IMR-90 (cell line): ENCODE results near the gene ING5. TPM values are rescaled to one million over a fixed set of nuclear protein-coding genes. Genes with fewer than 3 reads are reported as not detected.

Experiments used
- ATAC-seq: fragments of 200-7000 bp; cut with Tn5 transposase; 2 replicates; pipeline ENCODE4 v1.9.1; 2020; ENCODE audit warnings: low read depth, mild to moderate bottlenecking, moderate library complexity
- BruUV-seq: library from RNA; stranded (reverse); fragments of 400-500 nt; replicated peaks from 2 replicates; lab custom pipeline; 2021; lab: Mats Ljungman, UMichigan
- CTCF ChIA-PET: fragments of 300-600 bp; formaldehyde crosslinking; extraction: SDS; loops from one replicate; lab custom pipeline; 2021; ENCODE audit warnings: antibody characterized with exemption; lab: Yijun Ruan, JAX
- POLR2A ChIA-PET: fragments of 300-600 bp; sonication (Branson Sonifier 250); formaldehyde crosslinking; loops from one replicate; lab custom pipeline; 2022; ENCODE audit warnings: antibody characterized with exemption; ENCODE audit not compliant: unreplicated experiment; lab: Charles Lee
- DNase-seq: peaks from one replicate; pipeline ENCODE4 v3.0.0; 2013
- H2AFZ ChIP-seq: replicated peaks from 2 replicates; pipeline ENCODE3; 2013; ENCODE audit warnings: low read length, mild to moderate bottlenecking; ENCODE audit not compliant: poor library complexity
- H2AK5ac ChIP-seq: 2 replicates; pipeline ENCODE4 v1.6.1; 2013; ENCODE audit warnings: low read depth, low read length, inconsistent platforms
- H2AK9ac ChIP-seq: replicated peaks from 2 replicates; pipeline ENCODE3; 2013; ENCODE audit warnings: mild to moderate bottlenecking, low read depth, low read length, moderate library complexity; ENCODE audit not compliant: poor library complexity
- H2BK120ac ChIP-seq: 2 replicates; pipeline ENCODE4 v1.6.1; 2013; ENCODE audit warnings: low read depth, low read length, inconsistent platforms
- H2BK15ac ChIP-seq: 3 replicates; pipeline ENCODE4 v1.6.1; 2013; ENCODE audit warnings: low read depth, low read length, inconsistent platforms
- H2BK20ac ChIP-seq: 2 replicates; pipeline ENCODE4 v1.6.1; 2013; ENCODE audit warnings: low read depth, mild to moderate bottlenecking, inconsistent platforms, low read length, moderate library complexity
- H2BK5ac ChIP-seq: 2 replicates; pipeline ENCODE4 v1.6.1; 2013; ENCODE audit warnings: mild to moderate bottlenecking, low read depth, low read length, inconsistent platforms; ENCODE audit not compliant: poor library complexity, severe bottlenecking
- H3K14ac ChIP-seq: replicated peaks from 2 replicates; pipeline ENCODE4 v1.6.1; 2013; ENCODE audit warnings: low read depth, low read length, inconsistent platforms
- H3K18ac ChIP-seq: 2 replicates; pipeline ENCODE4 v1.6.1; 2013; ENCODE audit warnings: low read depth, low read length, control low read depth
- H3K23ac ChIP-seq: 2 replicates; pipeline ENCODE4 v1.6.1; 2013; ENCODE audit warnings: low read depth, low read length, inconsistent platforms
- H3K27ac ChIP-seq: 2 replicates; pipeline ENCODE4 v1.5.1; 2013; ENCODE audit warnings: mild to moderate bottlenecking, control low read depth, low read length; ENCODE audit not compliant: insufficient read depth
- H3K27me3 ChIP-seq: 2 replicates; pipeline ENCODE4 v1.6.1; 2013; ENCODE audit warnings: low read length; ENCODE audit not compliant: control insufficient read depth, insufficient read depth
- H3K36me3 ChIP-seq: 2 replicates; pipeline ENCODE4 v1.6.1; 2013; ENCODE audit warnings: low read length, mixed read lengths; ENCODE audit not compliant: control insufficient read depth, insufficient read depth
- H3K4ac ChIP-seq: 2 replicates; pipeline ENCODE4 v1.6.1; 2013; ENCODE audit warnings: low read depth, low read length, inconsistent platforms
- H3K4me1 ChIP-seq: 2 replicates; pipeline ENCODE4 v1.6.1; 2013; ENCODE audit warnings: low read length, mixed read lengths; ENCODE audit not compliant: control insufficient read depth, insufficient read depth
- H3K4me2 ChIP-seq: 2 replicates; pipeline ENCODE4 v1.6.1; 2013; ENCODE audit warnings: low read depth, mild to moderate bottlenecking, control low read depth, low read length, moderate library complexity
- H3K4me3 ChIP-seq: 2 replicates; pipeline ENCODE4 v1.5.1; 2013; ENCODE audit warnings: low read depth, mild to moderate bottlenecking, control low read depth, low read length, moderate library complexity; ENCODE audit not compliant: insufficient read depth
- H3K56ac ChIP-seq: 2 replicates; pipeline ENCODE4 v1.6.1; 2013; ENCODE audit warnings: low read length, inconsistent platforms; ENCODE audit not compliant: insufficient read depth; ENCODE audit errors: extremely low read depth
- H3K79me1 ChIP-seq, 2 experiments: 2 replicates each; pipeline ENCODE4 v1.6.1; 2013; ENCODE audit warnings: low read length in 2 of 2, inconsistent platforms in 1 of 2, low read depth in 1 of 2
- H3K9ac ChIP-seq: 2 replicates; pipeline ENCODE4 v1.6.1; 2013; ENCODE audit warnings: low read depth, low read length, control low read depth
- H3K9me1 ChIP-seq: 2 replicates; pipeline ENCODE4 v1.6.1; 2013; ENCODE audit warnings: low read length, inconsistent platforms; ENCODE audit not compliant: insufficient read depth
- H3K9me3 ChIP-seq: 2 replicates; pipeline ENCODE4 v1.6.1; 2013; ENCODE audit warnings: low read length; ENCODE audit not compliant: control insufficient read depth, insufficient read depth
- H4K20me1 ChIP-seq: 2 replicates; pipeline ENCODE4 v1.6.1; 2013; ENCODE audit warnings: low read length, inconsistent platforms; ENCODE audit not compliant: insufficient read depth
- H4K5ac ChIP-seq: 2 replicates; pipeline ENCODE4 v1.6.1; 2013; ENCODE audit warnings: mild to moderate bottlenecking, low read depth, low read length, control low read depth
- H4K8ac ChIP-seq, 2 experiments: 2 replicates each; pipeline ENCODE4 v1.6.1; 2013; ENCODE audit warnings: low read depth in 2 of 2, low read length in 2 of 2, control low read depth in 1 of 2, inconsistent platforms in 1 of 2
- H4K91ac ChIP-seq: 2 replicates; pipeline ENCODE4 v1.6.1; 2013; ENCODE audit warnings: low read depth, low read length, inconsistent platforms; ENCODE audit not compliant: insufficient read depth
- WGBS, 2 experiments: methylation state at CpG; one replicate each; pipeline versions ENCODE4 v1.1.5 to v1.1.7; 2013; ENCODE audit warnings: missing lambda C conversion rate in 2 of 2; ENCODE audit not compliant: insufficient read length in 1 of 2; ENCODE audit errors: extremely low coverage in 2 of 2; 5-methylcytosine and 5-hydroxymethylcytosine counted together
- dilution Hi-C: fragments of 300-500 bp; cut with HindIII; formaldehyde crosslinking; loops from one replicate; pipeline ENCODE4 v1.14.3; 2018; ENCODE audit warnings: low sequenced_read_pairs; ENCODE audit not compliant: unreplicated experiment
- in situ Hi-C: fragments of 300-500 bp; cut with MboI; formaldehyde crosslinking; loops from 3 replicates; pipeline ENCODE4 v1.14.3; 2019; ENCODE audit warnings: low sequenced_read_pairs, inconsistent platforms, mixed read lengths
- intact Hi-C: fragments of 100-400 bp; cut with micrococcal nuclease; formaldehyde crosslinking; loops from 2 replicates; pipeline ENCODE4 v1.10.0; 2022
- polyA plus RNA-seq, 3 experiments: library from polyadenylated mRNA; depleted of rRNA; stranded (reverse); fragments of >200 nt; gene quantifications; 2 replicates each; pipeline ENCODE4 v1.2.3, GENCODE V29; 2012; ENCODE audit warnings: low replicate concordance in 1 of 3
- total RNA-seq: library from RNA; depleted of rRNA; stranded (reverse); fragments of >200 nt; gene quantifications from 2 replicates; pipeline ENCODE4 v1.2.3, GENCODE V29; 2012
- TF ChIP-seq, protein P1 (sequence below): fragments of 150-350 bp; IDR thresholded peaks from 2 replicates; pipeline ENCODE4 v1.6.1; 2017; ENCODE audit warnings: mild to moderate bottlenecking, antibody characterized with exemption, low read length, low read depth

ING5 gene
- total and polyA plus RNA-seq, 2 of the 4 experiments (the other 2 are of a cell fraction): 36.1 to 38.9 TPM

DNA sequence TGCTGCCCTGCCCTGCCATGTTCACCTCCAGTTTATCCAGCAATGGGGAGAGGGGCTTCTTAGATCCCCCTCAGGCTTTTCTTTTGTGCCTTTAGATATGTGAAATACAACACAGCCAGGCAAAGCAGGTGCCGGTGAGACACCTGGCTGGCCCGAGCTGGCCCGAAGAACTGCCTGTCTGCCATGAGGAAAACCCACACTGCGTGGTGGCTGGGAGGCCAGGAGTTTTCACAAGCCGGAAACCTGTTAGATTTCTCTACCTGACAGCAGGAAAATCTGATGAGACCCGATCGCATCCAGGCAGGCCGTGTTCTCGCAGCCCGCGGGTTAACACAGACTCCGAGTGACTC lies 69.1 kb downstream of the ING5 start:
- Histone ChIP-seq H4K91ac (no peak overlapping the region), H3K4me1 (peaks cover 12% of the 10 kb centered on the region), H3K27ac (no peak overlapping the region), H3K23ac (no peak overlapping the region), H3K9me1 (no peaks in the 10 kb centered on the region), H4K5ac (no peak overlapping the region; the same call in 1 of the 2 replicates), H3K18ac (peak overlapping the region; percentile 11; the same call in 1 of the 2 replicates), H3K4ac (no peak overlapping the region), H2AK9ac (no peak overlapping the region), H3K56ac (no peak overlapping the region), H3K9me3 (no peaks in the 10 kb centered on the region), H2BK5ac (no peak overlapping the region), H4K20me1 (no peaks in the 10 kb centered on the region; the same call in 1 of the 2 replicates), H3K27me3 (no peaks in the 10 kb centered on the region; the same call in 1 of the 2 replicates), H3K4me2 (no peak overlapping the region), H4K8ac (no peak overlapping the region), H2BK20ac (no peak overlapping the region), H3K14ac (no peak overlapping the region), H3K36me3 (peaks cover 3% of the 10 kb centered on the region; the same call in 1 of the 2 replicates), H3K79me1 (no peaks in the 10 kb centered on the region), H2AFZ (no peak overlapping the region), H3K9ac (no peak overlapping the region), H2BK120ac (no peak overlapping the region), H2BK15ac (no peak overlapping the region), H3K4me3 (no peak overlapping the region), H2AK5ac (no peak overlapping the region)
- no TSS peak for BruUV-seq
- dilution Hi-C loops (no loop called here), in situ Hi-C loops (no loop called here), intact Hi-C loops (no loop called here)
- ATAC-seq (no peak), DNase-seq (no peak)
- TF ChIP-seq, protein P1, sequence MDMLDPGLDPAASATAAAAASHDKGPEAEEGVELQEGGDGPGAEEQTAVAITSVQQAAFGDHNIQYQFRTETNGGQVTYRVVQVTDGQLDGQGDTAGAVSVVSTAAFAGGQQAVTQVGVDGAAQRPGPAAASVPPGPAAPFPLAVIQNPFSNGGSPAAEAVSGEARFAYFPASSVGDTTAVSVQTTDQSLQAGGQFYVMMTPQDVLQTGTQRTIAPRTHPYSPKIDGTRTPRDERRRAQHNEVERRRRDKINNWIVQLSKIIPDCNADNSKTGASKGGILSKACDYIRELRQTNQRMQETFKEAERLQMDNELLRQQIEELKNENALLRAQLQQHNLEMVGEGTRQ: no peak
- POLR2A ChIA-PET: no interaction called here
- CTCF ChIA-PET: no interaction called here
- WGBS, 2 experiments: 99% methylated on average over 7 of the region's 12 CpGs; no CpG with 5 or more reads in 1 of the 2 experiments
